Gastrocnemius medialis (tissue), 4 donors: ENCODE results near the gene ARHGEF4. TPM values are rescaled to one million over a fixed set of nuclear protein-coding genes. Genes with fewer than 3 reads are reported as not detected.

Source experiments
- ATAC-seq, 2 donors: fragments of 150-250 bp; one replicate each; pipeline ENCODE4 v1.9.1; 2016
- DNase-seq, 2 donors: peaks; one replicate each; pipeline ENCODE4 v3.0.0-alpha.2; 2019
- H3K27ac ChIP-seq, 4 donors: fragments of 200-600 bp; sonication (generic); 1 replicate in 1 of 4; 2 replicates in 3 of 4; pipeline ENCODE4 v1.5.1; 2016 to 2018; ENCODE audit warnings: mild to moderate bottlenecking in 2 of 4, moderate library complexity in 1 of 4
- H3K27me3 ChIP-seq, 3 donors: fragments of 200-600 bp; sonication (generic) in 2 of 3; 1 replicate in 1 of 3; 2 replicates in 2 of 3; pipeline versions ENCODE4 v1.5.1 to v1.6.0; 2016 to 2019; ENCODE audit warnings: mild to moderate bottlenecking in 1 of 3, moderate library complexity in 1 of 3
- H3K36me3 ChIP-seq, 2 donors: fragments of 200-600 bp; sonication (generic) in 1 of 2; one replicate each; pipeline ENCODE4 v1.5.1; 2017 to 2018
- H3K4me1 ChIP-seq, 2 donors: fragments of 200-600 bp; sonication (generic) in 1 of 2; one replicate each; pipeline ENCODE4 v1.5.1; 2016 to 2017; ENCODE audit warnings: mild to moderate bottlenecking in 2 of 2
- H3K4me3 ChIP-seq, 4 donors: fragments of 200-600 bp; sonication (generic) in 3 of 4; 1 replicate in 1 of 4; 2 replicates in 3 of 4; pipeline ENCODE4 v1.5.1; 2016 to 2019; ENCODE audit warnings: mild to moderate bottlenecking in 2 of 4
- H3K9me3 ChIP-seq, 3 donors: fragments of 200-600 bp; sonication (generic) in 2 of 3; 1 replicate in 1 of 3; 2 replicates in 2 of 3; pipeline ENCODE4 v1.5.1; 2016 to 2019
- CTCF ChIP-seq, 5 experiments: fragments of 450-650 bp in 3 of 5; fragments of 200-600 bp in 2 of 5; sonication (generic) in 2 of 5; IDR thresholded peaks in 4 of 5; conservative IDR thresholded peaks in 1 of 5; 1 replicate in 4 of 5; 2 replicates in 1 of 5; pipeline ENCODE4 v1.5.1; 2016 to 2019; ENCODE audit warnings: antibody characterized with exemption in 5 of 5, mild to moderate bottlenecking in 3 of 5, moderate library complexity in 3 of 5
- POLR2A ChIP-seq, 2 donors: fragments of 450-650 bp; IDR thresholded peaks; one replicate each; pipeline ENCODE4 v1.6.1; 2017; ENCODE audit warnings: antibody characterized with exemption in 2 of 2, mild to moderate bottlenecking in 2 of 2, moderate library complexity in 2 of 2
- in situ Hi-C, 4 donors: fragments of 200-750 bp; cut with MboI; loops; one replicate each; pipeline versions ENCODE4 v1.15.0 to v1.8.0; 2017; ENCODE audit warnings: low sequenced_read_pairs in 4 of 4
- intact Hi-C: fragments of 100-400 bp; cut with DNase I; formaldehyde crosslinking; loops from one replicate; pipeline ENCODE4 v1.15.1; 2023; ENCODE audit warnings: low total_unique reads
- total RNA-seq, 4 donors: library from RNA; depleted of rRNA; stranded (reverse); fragments of >200 nt; gene quantifications; one replicate each; pipeline versions ENCODE4 v1.1.0 to v1.2.3, GENCODE V29; 2016

Gene ARHGEF4
- 10 to 100 TPM in 1 of 4 donors, 1 to 10 TPM in 3; 1.0 to 14.8 (median 5.1) TPM for total RNA-seq

- Histone ChIP-seq H3K27me3 (peaks cover 24 to 28% (median 24%) of the 10 kb centered on the region in 3 donors), H3K4me1 (no peaks in the 10 kb centered on the region), H3K4me3 (no peak within 1 kb of the TSS), H3K9me3 (no peaks in the 10 kb centered on the region), H3K36me3 (no peaks in the 10 kb centered on the region), H3K27ac (no peak within 1 kb of the TSS)
- DNase-seq (no peak), ATAC-seq (no peak)
- in situ Hi-C loops = no loop called here
- intact Hi-C loops = no loop called here
- TF ChIP-seq POLR2A (IDR thresholded peaks at IDR 0.05) (no peak), CTCF (IDR thresholded peaks at IDR 0.05 in 4 of 5, conservative IDR thresholded peaks at IDR 0.05 in 1 of 5) (no peak)
These were observed at the start of gene ARHGEF4 for GRCh38 chr2:130836501-130837174. ARHGEF4 (plus strand) TSS chr2:130836914; CDS start chr2:130836954, 40 bp downstream.

- no peak for ATAC-seq
- intact Hi-C loops = no loop called here
- TF ChIP-seq CTCF (IDR thresholded peaks at IDR 0.05 in 4 of 5, conservative IDR thresholded peaks at IDR 0.05 in 1 of 5) (no peak), POLR2A (IDR thresholded peaks at IDR 0.05) (no peak)
- Histone ChIP-seq H3K4me3 (no peak overlapping the region), H3K9me3 (no peaks in the 10 kb centered on the region), H3K27me3 (peaks cover 0 to 2% (median 0%) of the 10 kb centered on the region in 3 donors), H3K4me1 (no peaks in the 10 kb centered on the region), H3K36me3 (no peaks in the 10 kb centered on the region), H3K27ac (no peak overlapping the region)
- DNase-seq = no peak
- in situ Hi-C loops = no loop called here
These were observed 48.9 kb upstream of the ARHGEF4 start for GRCh38 chr2:130787841-130788240.

GRCh38 chr2:130790312-130790711 is 46.4 kb upstream of the ARHGEF4 start:
- no peaks in the 10 kb centered on the region for H3K36me3 ChIP-seq
- TF ChIP-seq CTCF (IDR thresholded peaks at IDR 0.05 in 4 of 5, conservative IDR thresholded peaks at IDR 0.05 in 1 of 5) (no peak), POLR2A (IDR thresholded peaks at IDR 0.05) (no peak)
- intact Hi-C loops (no loop called here), in situ Hi-C loops (no loop called here)
- no peak for ATAC-seq
- no peaks in the 10 kb centered on the region for H3K4me1 ChIP-seq
- DNase-seq = no peak
- H3K27me3 ChIP-seq = no peaks in the 10 kb centered on the region
- H3K27ac ChIP-seq = no peak overlapping the region
- no peak overlapping the region for H3K4me3 ChIP-seq
- H3K9me3 ChIP-seq = no peaks in the 10 kb centered on the region

GRCh38 chr2:130790804-130791616 is 45.7 kb upstream of the ARHGEF4 start:
- intact Hi-C loops = no loop called here
- Histone ChIP-seq H3K4me1 (no peaks in the 10 kb centered on the region), H3K27me3 (no peaks in the 10 kb centered on the region), H3K27ac (no peak overlapping the region), H3K36me3 (no peaks in the 10 kb centered on the region), H3K9me3 (no peaks in the 10 kb centered on the region), H3K4me3 (no peak overlapping the region)
- DNase-seq = no peak
- TF ChIP-seq POLR2A (IDR thresholded peaks at IDR 0.05) (no peak), CTCF (IDR thresholded peaks at IDR 0.05 in 4 of 5, conservative IDR thresholded peaks at IDR 0.05 in 1 of 5) (no peak)
- no peak for ATAC-seq
- in situ Hi-C loops = no loop called here
